NCI-H146 treated with DMSO at 0.1 percent for 48 hours (cell line): ENCODE results near the gene CD300LB.
"Not testable (repeated sequence)": the region's sequence is repeated elsewhere in the genome, so short reads cannot be mapped to it uniquely, and the experiment has no call there.

Experiments
- DNase-seq: peaks from one replicate; lab custom pipeline; 2025; ENCODE audit not compliant: unreplicated experiment; lab: John Stamatoyannopoulos, UW

Gene CD300LB

DNA sequence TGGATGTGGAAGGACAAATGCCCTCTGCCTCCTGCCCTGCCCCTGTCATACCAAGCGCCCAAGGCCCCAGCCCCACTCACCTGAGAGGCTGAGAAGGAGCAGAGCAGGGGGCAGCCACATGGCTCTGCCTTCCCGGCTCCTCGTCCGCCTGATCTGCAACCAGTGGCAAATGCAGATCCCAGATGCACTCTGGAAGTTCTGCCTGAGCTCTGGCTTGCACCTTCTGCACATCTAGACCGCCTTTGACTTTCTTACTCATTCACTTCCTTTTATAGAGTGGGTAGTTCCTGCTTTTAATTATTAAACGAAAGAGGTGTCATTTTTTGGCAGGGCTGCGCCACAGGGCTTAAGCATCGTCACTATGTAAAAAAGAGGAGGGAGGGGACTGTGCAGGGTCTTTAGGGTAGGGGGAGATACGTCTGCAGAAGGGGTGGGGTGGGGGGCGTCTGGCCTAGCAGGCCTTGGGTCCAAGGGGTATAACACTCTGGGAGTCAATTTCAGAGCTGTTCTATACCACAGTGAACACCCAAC lies at the start of gene CD300LB:
TSS of gene CD300LB (minus strand) at position 245 of the 531 bp plus-strand sequence. CDS start at position 120, 125 bp downstream.
- DNase-seq: no peak

DNA sequence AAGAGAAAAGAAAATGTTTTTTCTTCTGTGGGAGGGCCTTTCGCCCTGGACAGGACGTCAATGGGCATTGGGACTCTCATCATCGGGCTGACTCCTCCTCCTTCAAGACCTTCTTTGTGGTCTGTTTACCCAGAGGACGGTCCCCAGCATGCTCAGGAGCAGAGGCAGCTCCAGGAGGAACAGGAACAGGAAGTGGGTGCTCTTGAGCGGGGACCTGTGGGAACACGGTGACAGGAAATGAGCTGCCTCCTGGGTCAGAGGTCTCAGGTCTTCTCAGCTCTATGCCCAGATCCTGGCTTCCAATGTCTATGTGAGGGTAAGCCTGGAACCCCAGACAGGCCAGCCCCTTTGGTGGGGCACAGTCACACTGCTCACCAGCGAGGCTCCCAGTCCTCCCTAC lies 48.6 kb upstream of the CD300LB start:
- no peak for DNase-seq

GRCh38 chr17:74578979-74579378 lies 47.7 kb upstream of the CD300LB start:
- DNase-seq: no peak

- DNase-seq: no peak
Measured at GRCh38 chr17:74574489-74575142, 43.3 kb upstream of the CD300LB start.

DNA sequence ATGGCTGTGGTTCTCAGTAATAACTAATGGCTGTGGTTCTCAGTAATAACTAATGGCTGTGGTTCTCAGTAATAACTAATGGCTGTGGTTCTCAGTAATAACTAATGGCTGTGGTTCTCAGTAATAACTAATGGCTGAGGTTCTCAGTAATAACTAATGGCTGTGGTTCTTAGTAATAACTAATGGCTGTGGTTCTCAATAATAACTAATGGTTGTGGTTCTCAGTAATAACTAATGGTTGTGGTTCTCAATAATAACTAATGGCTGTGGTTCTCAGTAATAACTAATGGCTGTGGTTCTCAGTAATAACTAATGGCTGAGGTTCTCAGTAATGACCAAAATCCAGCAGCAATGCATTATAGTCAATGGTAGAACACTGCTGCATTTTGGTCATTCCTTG lies 42.4 kb upstream of the CD300LB start:
- DNase-seq: not testable (repeated sequence)

- no peak for DNase-seq
Measured at GRCh38 chr17:74573169-74573568, 41.9 kb upstream of the CD300LB start.

DNA sequence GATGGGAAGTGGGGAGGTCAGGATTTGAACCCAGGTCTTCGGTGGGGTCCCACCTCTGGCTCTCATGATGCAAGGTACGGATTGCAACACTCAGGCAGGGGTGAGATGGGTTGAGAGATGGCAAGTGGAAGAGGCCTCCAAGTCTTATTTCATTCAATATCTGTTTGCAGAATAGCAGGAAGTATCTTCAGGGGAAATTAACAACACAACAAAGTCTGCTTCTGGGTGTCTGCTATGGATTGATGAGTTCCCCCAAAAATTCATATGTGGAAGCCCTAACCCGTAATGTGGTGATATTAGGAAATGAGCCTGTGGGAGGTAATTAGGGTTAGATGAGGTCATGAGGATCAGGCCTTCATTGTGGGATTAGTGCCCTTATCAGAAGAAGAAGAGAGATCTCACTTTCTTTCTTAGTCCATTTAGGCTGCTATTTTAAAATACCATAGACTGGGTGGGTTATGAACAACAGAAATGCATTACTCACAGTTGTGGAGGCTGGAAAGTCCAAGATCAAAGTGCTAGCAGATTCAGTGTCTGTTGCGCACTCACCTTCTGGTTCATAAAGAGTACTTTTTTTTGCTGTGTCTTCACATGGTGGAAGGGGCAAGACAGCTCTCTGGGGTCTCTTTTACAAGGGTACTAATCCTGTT lies 40.5 kb upstream of the CD300LB start:
- DNase-seq: no peak

DNA sequence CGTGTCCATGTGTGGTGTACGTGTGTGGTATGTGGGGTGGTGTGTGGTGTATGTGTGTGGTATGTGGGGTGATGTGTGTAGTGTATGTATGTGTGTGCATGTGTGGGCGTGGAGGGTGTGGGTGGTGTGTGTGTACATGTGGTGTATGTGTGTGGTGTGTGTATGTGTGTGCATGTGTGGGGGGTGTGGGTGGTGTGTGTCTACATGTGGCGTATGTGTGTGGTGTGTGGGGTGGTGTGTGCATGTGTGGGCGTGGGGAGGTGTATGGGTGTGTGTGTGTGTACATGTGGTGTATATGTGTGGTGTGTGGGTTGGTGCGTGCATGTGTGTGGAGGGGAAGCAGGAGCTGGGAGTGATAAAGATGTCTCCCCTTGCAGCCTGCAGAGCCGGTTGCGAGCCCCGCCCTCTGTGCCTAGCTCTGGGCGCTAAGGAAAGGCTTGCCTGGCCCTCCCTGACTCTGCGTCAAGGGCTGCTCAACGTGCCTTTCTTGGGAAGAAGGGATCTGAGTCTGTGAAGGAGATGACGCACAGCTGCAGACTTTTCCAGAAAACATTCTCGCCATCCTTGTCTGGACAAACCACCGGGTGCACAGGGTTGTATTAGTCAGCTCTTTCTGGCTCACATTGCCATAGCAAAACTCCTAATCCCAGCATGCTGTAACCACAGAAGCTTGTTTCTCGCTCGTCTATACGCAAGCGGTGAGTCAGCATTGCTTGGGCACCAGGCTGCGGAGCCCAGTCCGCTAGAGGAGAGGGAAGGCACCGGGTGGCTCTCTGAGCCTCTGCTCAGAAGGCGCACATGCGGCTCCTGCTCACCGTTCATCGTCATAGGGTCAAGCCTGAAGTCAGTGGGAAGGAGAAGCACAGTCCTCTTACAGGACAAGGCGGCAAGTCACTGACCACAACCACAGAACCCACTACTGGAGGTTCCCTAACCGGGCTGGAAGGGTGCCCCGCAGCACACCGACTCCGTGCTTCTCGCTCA lies 38.0 kb upstream of the CD300LB start:
- no peak for DNase-seq

DNA sequence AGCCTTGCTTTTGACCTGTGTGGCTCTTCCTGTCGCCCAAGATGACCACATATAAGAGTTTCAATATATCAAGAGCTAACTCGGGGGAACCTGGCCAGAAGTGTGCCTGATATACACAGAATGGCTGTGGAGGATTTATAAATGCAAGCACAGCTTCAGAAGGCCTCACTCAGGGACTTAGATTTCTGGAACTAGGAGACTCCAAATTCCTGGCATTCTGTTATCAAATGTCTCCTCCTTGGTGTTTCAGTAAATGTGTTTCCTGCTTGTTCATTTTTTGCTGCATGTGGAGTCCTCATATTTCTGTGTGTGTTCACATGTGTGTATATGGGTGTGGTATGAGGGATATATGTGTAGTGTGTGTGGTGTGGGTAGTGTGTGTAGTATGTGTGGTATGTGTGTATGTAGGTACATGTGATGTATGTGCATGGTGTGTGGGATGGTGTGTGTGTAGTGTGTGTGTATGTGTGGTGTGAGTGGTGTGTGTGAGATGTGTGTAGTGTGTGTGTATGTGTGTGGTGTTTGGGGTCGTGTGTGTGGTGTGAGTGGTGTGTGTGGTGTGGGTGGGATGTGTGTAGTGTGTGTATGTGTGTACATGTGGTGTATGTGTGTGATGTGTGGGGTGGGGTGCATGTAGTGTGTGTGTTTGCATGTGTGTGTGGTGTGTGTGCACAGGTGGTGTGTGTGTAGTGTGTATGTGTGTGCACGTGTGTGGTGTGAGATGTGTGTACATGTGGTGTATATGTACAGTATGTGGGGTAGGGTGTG lies 37.0 kb upstream of the CD300LB start:
- no peak for DNase-seq

DNA sequence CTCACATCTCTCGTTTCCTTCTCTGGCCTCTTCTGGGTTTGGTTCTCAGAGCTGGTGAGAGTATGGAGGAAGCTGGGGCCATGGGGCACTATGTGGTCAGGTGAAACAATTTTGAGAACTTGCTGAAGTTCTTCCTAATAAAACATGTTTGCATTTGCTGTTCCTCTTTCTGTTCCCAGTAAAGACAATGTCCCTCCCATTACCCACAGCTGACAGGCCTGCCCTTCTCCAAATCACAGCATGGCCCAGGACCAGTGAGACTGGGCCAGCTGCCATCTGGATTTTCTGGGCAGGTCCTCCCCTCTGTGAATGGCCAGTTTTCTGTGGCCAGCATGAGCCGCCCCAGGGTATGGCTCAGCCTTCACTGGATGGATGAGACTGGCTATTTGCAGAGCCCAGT lies 36.1 kb upstream of the CD300LB start, which contains the start of gene CD300H:
TSS of gene CD300H (minus strand) at position 113 of the 400 bp plus-strand sequence.
- no peak for DNase-seq

GRCh38 chr17:74566132-74566753 lies 35.0 kb upstream of the CD300LB start:
- DNase-seq: no peak

DNA sequence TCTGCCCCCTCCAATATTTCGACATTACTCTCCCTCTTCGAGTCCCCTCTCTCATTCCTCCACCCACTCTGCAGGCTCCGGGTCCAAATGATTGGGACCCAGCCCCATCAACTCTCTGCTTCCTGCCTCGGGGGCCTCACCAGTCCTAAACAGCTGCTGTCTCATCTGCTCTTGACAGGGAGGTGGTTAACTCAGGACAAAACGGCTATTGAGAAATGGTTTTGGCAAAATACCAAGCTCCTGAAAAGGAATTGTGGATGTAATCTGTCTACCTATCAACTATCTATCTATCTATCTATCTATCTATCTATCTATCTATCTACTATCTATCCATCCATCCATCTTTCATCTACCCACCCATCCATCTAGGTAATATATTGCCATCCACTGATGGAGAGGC lies 33.9 kb upstream of the CD300LB start:
- no peak for DNase-seq

- DNase-seq: no peak
Measured at GRCh38 chr17:74563358-74563757, 32.1 kb upstream of the CD300LB start.

DNA sequence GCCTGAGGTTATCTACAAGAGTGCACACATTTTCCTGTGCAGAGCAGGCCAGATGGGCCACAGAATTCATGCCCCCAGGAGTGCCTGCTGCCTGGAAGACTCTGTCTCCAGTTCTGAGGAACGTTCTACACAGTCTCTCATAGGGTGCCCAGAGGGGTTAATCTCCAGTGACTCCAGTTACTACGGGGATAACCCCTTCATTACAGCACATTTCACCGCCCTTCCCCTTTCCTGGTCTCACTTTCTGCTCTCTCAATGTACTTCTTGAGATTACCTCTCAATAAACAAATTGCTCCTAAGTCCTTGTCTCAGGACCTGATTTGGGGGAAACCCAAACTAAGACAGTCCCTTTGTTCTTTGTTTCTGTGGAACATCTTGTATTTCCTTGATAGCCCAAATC lies 30.3 kb upstream of the CD300LB start:
- DNase-seq: no peak

DNA sequence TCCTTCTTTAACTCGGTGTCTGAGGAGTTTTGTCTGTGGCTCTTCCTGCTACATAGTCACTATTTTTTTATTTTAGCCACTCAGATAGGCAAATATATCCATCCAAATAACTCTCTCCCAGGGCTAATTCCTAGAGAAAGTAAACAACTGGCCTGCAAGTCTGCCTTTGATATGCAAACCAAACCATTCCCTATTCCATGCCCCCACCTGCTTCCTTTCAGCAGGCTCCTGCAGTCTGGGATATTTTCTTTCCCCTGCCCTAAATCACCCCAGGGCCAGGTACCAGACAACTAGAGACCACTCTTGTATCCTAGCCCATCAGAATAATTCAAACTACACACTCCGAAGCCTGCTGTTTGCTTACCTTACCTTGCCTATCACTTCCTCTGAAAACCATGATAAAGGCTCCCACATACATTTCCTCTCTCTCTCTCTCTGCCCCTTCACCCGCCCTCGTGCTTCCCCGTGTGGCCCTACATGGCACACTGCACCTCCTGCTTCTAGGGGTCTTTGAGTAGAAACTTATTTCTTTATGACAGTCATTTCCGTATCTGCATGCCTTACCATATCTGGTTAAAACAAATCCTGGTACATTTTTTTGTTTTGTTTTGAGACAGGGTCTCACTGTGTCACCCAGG lies 27.7 kb upstream of the CD300LB start:
- DNase-seq: no peak

DNA sequence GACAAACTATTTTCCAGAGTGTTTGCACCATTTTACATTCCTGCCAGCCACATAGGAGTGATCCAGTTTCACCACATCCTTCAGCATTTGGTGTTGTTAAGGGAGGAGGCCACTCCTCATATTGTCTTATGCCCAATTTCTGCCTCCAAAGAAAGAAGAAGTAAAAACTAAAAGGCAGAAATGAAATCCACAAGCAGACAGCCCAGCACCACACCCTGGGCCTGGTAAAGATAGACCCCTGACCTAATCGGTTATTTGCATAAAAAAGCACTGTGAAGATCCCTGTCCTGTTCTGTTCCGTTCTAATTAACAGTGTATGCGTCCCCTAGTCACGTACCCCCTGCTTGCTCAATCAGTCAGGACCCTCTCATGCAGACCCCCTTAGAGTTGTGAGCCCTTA lies 27.1 kb upstream of the CD300LB start:
- DNase-seq: not testable (repeated sequence)

GRCh38 chr17:74555427-74555940 lies 24.2 kb upstream of the CD300LB start:
- no peak for DNase-seq

DNA sequence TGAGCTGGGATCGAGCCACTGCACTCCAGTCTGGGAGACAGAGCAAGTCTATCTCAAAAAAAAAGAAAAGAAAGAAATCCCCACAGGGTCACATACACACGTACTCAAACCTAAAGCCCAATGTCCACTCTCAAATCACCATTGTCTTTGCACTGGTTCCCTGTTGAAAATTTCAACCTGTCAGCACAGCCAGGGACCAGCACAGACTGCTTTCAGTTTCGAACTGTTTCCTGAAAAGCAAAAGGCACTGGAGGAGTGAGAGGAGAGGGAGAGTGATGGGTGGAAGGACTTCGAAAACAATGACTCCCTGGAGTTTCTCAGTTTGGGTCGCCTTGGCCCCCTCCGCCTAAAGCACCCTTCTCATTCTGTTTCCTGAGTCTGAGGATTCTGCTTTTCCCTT lies 23.6 kb upstream of the CD300LB start:
- DNase-seq: no peak

DNA sequence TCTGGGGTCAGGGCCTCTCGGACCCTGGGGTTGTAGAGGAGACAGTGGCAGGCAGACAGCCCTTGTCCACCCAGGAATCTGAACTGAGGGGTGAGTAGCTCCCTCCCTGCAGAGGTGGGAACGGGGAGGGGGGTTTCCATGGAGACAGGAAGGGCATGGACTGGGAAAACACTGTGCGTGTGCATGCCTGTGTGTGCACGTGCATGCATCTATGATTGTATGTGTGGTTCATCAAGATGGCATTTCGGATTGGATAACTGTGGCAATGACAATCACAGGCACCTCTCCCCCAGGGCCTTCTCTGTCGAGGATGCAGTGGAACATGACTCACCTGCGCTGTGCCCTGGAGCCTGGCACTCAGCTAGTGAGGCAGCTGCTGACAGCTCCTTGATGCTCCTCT lies 20.8 kb upstream of the CD300LB start:
- no peak for DNase-seq
